ENCODE measurements around the gene NAPB.
"Not testable (repeated sequence)": the region's sequence is repeated elsewhere in the genome, so short reads cannot be mapped to it uniquely, and the experiment has no call there.

Gene NAPB

DNA sequence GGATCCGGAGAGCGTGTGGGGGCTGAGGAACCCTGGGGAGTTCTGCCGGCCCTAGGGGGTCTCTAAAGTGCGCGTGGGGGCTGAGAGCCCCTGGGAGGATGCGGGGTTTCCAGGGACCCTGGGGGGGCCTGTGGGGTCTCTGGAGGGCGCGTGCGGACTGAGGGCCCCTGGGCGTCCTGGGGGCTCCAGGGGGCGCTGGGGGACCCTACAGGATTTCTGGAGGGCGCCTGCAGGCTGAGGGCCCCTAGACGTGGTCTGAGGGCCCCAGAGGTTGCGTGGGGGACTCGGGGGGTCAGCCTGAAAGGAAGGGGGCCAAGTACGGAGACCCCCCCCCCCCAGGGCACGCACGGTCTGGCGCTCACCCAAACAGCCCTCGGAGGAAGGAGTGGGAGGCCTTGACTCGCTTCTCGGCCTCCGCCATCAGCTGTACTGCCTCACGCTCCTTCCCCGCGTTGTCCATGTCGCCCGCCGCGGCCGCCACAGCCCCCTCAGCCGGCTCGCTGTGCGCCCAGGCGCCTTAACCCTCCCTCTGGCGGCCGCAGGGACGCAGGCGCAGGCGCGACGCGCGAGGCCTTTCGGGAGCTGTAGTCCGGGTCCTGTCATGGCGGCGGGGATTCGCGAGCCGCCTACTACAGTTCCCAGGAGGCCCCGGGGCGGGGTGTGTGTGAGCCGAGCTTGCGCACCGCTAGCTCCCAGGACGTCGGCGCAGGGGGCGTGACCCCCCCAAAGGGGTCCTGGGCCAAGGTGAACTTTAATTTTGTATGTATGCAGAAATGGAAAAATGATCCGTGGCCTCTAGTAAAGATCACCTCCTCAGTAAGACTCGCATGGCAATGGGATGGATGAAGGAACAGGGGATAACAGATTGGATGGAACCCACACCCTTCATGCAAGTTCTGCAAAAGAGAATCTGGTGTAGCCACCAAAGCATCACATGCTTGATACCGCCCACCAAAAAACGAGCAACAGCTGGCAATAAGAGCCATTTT lies at the start of gene NAPB:
NAPB (minus strand) TSS at position 546 of the 989 bp plus-strand sequence; CDS start at position 460, 86 bp downstream.
- DNase-seq = peak; percentile 60

DNA sequence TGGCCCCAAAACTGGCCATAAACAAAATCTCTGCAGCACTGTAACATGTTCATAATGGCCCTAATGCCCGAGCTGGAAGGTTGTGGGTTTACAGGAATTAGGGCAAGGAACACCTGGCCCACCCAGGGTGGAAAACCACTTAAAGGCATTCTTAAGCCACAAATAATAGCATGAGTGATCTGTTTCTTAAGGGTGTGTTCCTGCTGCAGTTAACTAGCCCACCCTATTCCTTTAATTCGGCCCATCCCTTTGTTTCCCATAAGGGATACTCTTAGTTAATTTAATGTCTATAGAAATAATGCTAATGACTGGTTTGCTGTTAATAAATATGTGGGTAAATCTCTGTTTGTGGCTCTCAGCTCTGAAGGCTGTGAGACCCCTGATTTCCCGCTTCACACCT lies 45.7 kb upstream of the NAPB start:
- not testable (repeated sequence) for DNase-seq

DNA sequence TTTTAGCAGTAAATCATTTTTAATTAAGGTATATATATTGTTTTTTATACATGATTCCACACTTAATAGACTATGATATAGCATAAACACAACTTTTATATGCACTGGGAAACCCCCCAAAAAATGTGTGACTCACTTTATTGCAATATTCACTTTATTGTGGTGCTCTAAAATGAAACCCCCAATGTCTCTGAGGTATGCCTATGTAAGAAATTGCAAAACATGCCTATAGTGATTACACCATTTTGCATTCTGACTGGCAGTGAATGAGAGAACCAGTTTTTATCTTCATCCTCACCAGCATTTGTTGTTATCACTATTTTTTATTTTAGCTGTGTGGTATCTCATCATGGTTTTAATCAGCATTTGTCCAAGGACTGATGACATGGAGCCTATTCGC lies 39.9 kb upstream of the NAPB start:
- DNase-seq = no peak

DNA sequence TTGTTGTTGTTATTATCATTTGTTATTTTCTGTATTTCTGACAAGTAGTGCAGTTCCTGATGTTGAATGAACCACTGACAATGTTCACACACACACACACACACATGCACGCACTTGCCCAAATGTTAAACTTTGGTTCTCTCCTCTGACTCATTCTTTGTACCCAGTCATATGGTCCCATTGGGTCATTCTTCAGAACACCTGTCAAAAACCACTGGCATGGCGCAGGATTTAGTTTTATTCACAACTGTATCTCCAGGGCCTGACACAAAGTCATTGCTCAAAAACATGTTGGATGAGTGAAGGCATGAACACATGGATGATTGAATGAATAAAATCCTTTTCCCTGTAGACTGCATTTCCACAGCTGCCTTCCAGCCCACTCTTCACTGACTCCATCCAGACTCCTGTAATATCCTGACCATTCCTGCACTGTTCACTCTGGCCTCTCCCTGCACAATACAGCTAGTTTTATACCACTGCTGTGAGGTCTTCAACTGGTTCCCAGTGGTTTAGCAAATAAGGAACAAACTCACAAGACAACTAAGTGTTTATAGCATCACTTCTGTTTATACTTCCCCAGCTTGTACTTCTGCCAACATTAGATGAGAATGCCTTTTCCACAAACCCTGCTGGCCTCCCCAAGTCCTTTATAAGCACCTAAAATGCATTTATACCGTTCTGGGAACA lies 38.3 kb upstream of the NAPB start:
- no peak for DNase-seq

DNA sequence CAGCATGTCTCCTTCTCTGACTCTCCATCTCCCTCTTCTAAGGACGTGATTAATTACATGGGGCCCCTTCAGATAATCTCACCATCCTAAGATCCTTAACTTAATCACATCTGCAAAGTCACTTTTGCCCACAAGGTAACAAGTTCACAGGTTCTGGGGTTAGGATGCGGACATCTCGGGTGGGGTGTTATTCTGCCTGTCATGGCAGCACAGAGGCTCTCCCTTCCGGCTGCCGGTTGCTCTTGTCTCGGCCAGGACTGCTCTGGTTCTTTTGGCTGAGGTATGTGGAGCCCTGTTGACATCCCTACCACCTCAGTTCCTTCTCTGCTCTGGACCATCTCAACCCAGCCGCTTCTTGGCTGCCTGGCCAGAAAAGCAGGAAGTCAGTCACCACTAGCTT lies 35.6 kb upstream of the NAPB start:
- DNase-seq = no peak

DNA sequence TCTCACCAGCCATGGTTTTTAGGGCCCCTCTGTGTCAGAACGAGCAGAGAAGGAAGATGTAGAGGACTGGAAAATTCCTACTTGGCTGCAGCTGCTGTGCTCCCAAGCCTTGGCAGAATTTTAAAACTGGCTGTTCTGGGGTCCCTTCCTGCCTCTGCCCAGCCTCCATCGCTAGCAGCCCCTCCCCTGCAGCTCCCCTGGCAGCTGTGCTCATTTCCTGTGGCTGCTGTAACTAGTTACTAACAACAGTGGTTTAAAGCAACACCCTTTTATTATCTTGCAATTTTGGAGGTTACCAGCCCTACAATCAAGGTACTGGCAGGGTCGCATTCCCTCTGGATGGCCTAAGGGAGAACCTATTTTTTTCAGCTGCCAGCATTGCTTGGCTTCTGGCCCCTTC lies 35.1 kb upstream of the NAPB start:
- DNase-seq = no peak

DNA sequence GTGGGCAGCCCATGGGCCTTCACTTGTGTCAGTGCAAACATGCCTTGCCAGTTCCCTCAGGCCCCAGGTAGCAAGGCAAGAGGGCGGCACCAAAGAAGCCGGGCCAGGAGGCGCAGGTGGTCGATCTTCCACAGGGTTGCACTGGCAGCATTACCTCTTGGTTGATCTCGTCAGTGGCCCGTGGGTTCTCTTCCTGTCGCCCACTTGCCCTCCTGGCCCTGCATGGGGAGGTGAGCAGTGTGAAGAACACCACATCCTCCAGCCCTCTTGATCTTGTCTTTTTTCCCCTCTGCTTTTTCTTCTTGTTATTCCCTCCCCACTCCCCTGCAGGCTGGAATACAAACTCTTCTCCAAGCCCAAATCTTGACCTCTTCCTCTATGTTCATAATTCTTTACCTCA lies 34.4 kb upstream of the NAPB start:
- DNase-seq = no peak

DNA sequence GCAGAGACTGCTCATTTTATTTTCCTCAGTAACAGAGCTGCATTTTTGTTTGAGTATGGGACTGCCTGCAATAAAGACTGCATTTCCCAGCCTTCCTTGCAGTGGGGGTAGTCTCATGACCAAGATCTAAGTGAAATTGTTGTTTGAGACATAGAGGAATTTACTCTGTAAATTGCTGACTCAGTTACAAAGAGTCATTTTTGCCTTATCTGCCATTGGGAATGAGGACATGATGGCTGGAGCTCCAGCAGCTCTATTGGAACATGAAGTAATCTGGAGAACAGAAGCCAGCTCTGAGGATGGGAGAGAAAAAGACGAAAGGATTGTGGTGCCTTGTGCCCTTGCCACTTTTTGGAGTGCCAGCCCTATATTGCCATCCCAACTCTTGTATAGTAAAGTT lies 33.5 kb upstream of the NAPB start:
- DNase-seq = no peak

DNA sequence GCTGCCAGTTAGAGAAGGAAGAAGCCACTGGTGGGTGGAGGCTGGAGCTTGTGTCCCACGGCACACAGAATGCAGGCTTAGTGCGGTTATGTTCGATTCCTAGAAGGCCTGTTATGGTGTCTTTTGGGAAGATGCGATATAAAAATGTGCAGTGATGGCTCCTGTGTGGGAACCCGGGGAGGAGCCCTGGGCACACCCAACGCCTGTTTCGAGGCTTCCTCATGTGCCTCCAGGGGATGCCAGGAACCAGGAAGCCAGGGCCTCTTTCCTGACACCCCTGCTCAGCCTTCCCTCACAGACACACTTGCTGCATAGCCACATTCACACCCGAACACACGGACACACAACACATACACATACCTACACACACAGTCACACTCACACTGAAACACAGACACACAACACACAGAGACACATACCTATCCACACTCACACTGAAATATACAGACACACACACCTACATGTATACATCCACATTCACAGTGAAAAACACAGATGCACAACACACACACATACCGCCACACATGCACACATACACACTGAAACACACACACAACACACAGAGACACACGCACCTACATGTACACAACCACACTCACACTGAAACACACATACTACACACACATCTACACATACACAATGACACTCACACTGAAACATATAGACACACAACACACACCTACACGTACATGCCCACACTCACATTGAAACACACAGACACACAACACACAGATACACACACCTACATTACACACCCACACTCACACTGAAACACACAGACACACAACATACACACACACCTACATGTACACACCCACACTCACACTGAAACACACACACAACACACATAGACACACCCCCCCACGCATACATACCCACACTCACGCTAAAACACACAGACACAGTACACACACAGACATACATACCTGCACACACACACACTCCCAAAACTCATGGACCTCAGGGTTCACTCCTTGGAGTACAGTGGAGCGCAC lies 32.6 kb upstream of the NAPB start:
- no peak for DNase-seq

DNA sequence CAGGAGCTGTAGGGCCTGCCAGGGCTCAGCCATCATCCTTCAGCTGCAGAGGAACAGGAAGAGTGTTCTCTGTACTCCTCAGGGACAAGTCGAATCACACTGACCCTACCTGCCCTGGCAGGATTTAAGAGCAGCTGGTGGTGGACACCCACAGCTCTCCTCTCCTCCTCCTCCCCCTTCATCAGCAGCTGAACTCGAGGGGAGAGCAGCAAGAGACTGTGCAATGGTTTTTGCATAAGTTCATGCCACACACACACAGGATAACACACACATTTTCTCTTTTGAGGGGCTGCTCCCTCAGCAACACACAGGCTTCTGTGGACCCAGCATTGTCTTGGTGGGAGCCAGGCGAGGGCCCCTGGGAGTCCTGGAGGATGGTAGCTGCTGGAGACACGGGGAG lies 31.5 kb upstream of the NAPB start, which contains the start of gene CST11:
CST11 (minus strand) TSS at position 101 of the 400 bp plus-strand sequence; CDS start at position 36, 65 bp downstream.
- DNase-seq = no peak

DNA sequence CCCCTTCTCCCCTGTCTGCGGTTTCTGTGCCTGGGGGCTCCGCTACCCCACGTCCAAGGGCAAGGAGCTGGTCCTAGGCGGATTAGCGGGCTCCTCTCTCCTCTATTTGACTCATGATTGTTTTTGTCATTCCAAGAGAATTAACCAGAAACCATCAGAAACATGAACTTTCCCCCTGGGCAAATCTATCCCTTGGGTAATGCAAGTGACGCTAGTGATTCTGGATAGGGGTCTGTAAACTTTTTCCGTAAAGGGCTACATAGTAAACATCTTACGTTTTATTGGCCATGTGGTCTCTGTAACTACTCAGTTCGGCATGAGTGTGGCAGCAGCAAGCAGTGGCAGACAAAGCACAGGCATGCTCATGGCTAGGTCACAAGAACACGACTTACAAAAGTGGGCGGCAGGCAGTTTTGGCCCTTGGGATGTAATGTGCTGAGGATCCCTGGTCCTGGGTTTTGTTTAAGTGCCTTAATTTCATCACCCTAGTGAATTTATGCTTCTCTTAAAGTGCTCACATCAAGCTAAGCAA lies 30.7 kb upstream of the NAPB start:
- no peak for DNase-seq

DNA sequence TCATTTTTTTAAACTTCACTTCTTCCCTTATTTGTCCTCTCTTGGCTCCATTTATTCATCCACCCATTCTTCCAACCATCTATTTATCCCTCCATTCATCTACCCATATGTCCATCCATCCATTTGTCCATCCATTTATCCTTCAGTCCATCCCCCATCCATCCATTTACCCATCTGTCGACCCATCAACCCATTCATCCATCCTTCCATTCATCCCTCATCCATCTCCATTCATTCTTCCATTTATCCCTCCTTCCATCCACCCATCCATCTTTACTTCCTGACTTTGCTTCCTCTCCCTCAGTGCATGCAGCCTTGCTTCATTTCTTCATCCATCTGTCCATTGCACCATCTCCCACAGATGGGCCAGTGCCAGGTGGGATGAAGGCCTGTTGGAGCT lies 29.6 kb upstream of the NAPB start:
- no peak for DNase-seq

DNA sequence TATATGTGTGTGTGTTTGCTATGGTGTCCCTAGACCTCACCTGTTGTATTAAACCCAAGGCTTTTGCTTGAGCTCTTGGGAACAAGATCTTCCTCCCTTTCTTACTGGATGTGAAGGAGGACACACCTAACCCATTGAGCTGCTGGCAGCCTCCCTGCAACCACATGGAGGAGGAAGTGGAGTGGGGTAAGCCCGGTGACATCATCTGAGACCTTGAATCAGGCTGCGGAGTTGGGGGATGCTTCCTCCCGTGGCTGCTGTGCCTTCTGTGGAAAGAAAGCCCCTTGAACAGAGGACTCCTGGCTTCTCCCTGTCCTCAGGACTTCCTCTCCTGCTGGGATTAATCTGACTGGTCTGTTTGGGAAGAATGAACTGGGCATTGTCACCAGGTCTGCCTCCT lies 28.1 kb upstream of the NAPB start:
- no peak for DNase-seq

DNA sequence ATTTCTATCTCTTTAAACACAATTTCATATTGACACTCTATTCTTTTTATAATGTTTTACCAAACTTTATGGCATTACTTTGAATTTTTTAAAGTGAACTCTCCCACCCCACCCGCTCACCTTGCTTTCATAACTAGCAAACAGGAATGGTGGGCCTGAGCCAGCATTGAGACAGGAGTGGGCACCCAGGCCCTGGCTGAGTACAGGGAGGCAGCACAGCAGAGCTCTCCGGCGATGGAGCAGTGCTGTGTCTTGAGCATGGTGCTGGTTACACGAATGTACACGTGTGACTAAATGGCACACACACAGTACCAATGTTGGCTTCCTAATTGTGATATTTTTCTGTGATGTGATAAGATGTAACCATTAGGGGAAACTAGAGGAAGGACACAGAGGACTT lies 26.9 kb upstream of the NAPB start:
- DNase-seq = no peak

DNA sequence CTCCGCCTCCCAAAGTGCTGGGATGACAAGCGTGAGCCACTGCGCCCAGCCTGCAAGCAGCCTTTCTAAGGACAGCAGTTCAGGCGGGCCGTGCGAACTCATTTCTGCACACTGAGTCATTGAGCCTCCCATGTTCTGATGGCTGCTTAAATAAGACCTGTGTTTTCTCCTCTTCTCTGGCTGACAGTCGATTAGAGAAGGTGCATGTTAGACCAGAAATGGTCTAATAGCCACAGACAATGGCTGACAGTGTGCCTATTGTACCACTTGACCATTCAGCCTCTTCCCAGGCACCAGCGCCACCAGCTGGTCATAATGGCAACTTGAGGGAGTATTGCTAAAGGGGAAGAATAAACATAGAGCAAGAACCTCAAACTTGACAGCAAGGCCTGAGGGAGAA lies 25.2 kb upstream of the NAPB start:
- no peak for DNase-seq

DNA sequence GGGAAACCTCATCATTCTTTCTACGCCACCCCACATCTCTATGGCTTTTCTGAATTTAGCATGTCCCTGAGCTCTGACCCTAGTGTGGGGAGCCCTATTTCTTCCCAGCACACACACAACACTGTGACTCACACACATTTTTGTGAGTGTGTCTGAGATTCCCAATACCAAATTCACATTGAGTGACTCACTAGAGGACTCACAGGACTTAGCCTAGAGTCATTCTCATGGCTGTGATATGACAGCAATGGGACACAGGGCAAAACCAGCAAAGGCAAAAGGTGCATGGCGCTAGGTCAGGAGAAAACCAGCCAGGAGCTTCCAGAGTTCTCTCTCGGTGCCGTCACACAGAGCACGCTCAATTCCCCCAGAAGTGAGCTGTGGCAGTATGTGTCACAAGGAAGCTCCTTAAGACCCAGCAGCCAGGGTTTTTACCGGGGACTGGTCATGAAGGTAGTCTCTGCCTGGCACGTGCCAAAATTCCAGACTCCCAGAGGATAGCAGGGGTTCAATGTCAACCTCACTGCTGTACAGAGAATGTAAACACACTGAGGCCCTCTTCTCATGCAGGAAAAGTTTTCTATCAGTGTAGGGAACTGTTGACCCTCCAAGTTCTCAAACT lies 24.4 kb upstream of the NAPB start:
- no peak for DNase-seq

DNA sequence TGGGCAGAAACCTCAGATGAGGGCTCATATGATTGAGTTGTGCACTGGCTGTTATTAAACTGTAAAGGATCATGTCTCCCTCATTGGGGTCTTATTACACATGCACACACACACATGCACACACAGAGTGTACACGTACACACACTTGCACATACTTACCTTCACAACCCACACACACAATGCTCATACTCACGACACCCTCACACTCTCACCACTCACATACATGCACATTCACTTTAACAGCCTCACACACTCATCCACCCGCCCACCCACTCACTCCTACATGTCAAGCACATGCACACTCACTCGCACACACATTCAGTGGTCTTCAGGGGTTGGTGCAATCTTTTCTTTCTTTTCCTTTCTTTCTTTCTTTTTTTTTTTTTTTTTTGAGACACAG lies 23.6 kb upstream of the NAPB start:
- DNase-seq = no peak

DNA sequence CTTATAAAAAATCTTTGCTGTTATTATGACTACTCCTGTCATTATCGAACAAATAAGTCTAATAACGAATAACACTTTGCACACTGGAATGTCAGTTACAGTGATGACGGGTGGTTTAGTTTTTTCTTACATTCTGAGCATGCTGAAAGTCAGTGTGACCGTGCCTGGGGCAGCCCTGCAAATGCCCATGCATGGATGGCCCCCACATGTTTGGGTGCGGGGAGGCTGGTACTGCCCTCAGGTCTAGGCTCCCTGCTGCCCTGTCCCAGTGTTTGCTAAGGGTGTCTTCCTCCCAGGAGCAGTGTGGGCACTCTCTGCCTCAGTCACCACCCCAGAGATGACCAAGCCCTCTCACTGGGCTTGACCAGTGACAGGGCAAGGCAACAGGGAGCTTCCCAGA lies 21.1 kb upstream of the NAPB start:
- no peak for DNase-seq

DNA sequence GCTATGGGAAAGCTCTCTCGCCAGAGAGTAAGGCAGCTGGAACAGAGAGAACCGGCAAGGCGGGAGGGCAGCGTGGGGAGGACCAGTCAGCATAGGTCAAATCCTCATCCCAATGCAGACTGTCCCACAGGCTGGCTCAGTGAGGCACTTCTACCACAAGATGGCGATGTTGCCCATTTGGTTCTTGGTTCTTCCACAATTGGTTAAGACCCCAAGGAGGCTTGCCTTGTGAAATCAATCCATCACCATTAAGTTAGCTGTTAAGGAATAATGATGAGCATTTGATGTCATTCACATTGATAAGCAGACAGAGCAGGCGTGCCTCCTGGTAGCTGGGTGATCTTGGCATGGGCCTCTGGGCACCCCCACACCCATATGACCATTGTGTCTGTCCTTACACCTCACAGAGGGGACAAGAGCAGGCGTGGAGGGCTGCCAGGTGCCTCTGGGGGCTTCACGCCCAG lies 20.6 kb upstream of the NAPB start:
- DNase-seq = peak; percentile 13

DNA sequence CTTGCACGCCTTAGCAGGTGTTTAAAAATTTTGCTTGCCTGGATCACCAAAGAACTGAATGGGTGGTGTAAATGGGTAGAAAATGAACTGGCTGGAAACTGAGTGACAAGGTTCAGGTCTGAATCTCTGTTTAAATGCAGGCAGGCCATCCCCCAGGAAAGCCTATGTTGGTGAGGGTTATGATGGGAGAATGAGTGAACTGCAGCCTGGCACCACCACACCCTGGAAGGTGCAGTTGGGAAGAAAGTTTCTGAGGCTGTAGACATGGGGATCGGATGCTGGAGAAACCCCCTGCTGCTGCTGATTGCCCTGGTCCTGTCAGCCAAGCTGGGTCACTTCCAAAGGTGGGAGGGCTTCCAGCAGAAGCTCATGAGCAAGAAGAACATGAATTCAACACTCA lies 18.7 kb upstream of the NAPB start:
- DNase-seq = no peak

DNA sequence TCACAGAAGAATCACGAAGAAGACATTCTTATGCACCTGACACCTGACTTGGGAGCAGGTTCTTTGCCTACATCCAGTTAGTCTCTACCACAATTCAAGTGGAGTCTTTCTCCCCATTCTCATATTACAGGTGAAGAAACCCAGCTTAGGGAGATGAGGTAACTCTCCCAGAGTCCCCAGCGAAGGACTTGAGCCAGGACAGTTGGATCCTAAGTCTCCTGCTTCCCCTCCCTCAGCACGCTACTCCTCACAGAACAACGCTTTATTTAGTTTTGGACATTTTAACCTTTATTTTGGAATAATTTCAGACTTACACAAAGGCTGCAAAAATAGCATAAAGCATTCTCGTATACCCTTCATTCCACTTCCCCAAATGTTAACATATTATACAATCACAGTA lies 17.4 kb upstream of the NAPB start:
- no peak for DNase-seq

Measured in NCI-H1048 (cell line).